HUES6 (cell line): ENCODE results near the gene MAPK13.

ENCODE experiments used
- H3K27ac ChIP-seq: 2 replicates; pipeline ENCODE4 v1.7.0; 2013; ENCODE audit warnings: low read depth, mild to moderate bottlenecking, low read length, inconsistent platforms
- H3K27me3 ChIP-seq: 2 replicates; pipeline ENCODE4 v1.6.1; 2013; ENCODE audit warnings: low read length; ENCODE audit not compliant: control insufficient read depth, insufficient read depth
- H3K36me3 ChIP-seq: 2 replicates; pipeline ENCODE4 v1.6.1; 2013; ENCODE audit warnings: low read length; ENCODE audit not compliant: control insufficient read depth, insufficient read depth
- H3K4me1 ChIP-seq: 2 replicates; pipeline ENCODE4 v1.6.1; 2013; ENCODE audit warnings: low read length; ENCODE audit not compliant: control insufficient read depth, insufficient read depth
- H3K4me3 ChIP-seq: 2 replicates; pipeline ENCODE4 v1.5.1; 2013; ENCODE audit warnings: low read depth, low read length
- H3K9ac ChIP-seq: one replicate; pipeline ENCODE4 v1.6.1; 2013; ENCODE audit warnings: mild to moderate bottlenecking, low read length
- H3K9me3 ChIP-seq: 2 replicates; pipeline ENCODE4 v1.6.1; 2013; ENCODE audit warnings: low read depth, low read length; ENCODE audit not compliant: control insufficient read depth, insufficient read depth

MAPK13 gene

GRCh38 chr6:36160147-36160760 is 29.9 kb downstream of the MAPK13 start:
- H3K27ac ChIP-seq, result no peak overlapping the region
- no peak overlapping the region for H3K9ac ChIP-seq
- no peaks in the 10 kb centered on the region for H3K27me3 ChIP-seq
- H3K4me3 ChIP-seq, result no peak overlapping the region
- H3K4me1 ChIP-seq, result no peaks in the 10 kb centered on the region
- no peaks in the 10 kb centered on the region for H3K36me3 ChIP-seq
- peaks cover 15% of the 10 kb centered on the region for H3K9me3 ChIP-seq

GRCh38 chr6:36169023-36170007 is 39.0 kb downstream of the MAPK13 start:
- no peak overlapping the region for H3K4me3 ChIP-seq

GRCh38 chr6:36170704-36171103 is 40.4 kb downstream of the MAPK13 start:
- Histone ChIP-seq H3K9me3 (no peaks in the 10 kb centered on the region), H3K9ac (no peak overlapping the region), H3K27ac (no peak overlapping the region), H3K4me1 (no peaks in the 10 kb centered on the region), H3K4me3 (no peak overlapping the region), H3K36me3 (no peaks in the 10 kb centered on the region), H3K27me3 (no peaks in the 10 kb centered on the region)

More at GRCh38 chr6:36169023-36170007, 39.0 kb downstream of the MAPK13 start:
- Histone ChIP-seq H3K27me3 (no peaks in the 10 kb centered on the region), H3K9ac (no peak overlapping the region), H3K9me3 (no peaks in the 10 kb centered on the region), H3K27ac (no peak overlapping the region), H3K4me1 (no peaks in the 10 kb centered on the region), H3K36me3 (no peaks in the 10 kb centered on the region)

- no peaks in the 10 kb centered on the region for H3K36me3 ChIP-seq
- no peak overlapping the region for H3K4me3 ChIP-seq
- no peaks in the 10 kb centered on the region for H3K4me1 ChIP-seq
- no peak overlapping the region for H3K27ac ChIP-seq
- H3K9ac ChIP-seq, result no peak overlapping the region
- H3K9me3 ChIP-seq, result no peaks in the 10 kb centered on the region
- H3K27me3 ChIP-seq, result no peaks in the 10 kb centered on the region
These were observed 41.3 kb downstream of the MAPK13 start for GRCh38 chr6:36171573-36171972.

- no peak overlapping the region for H3K9ac ChIP-seq
- H3K27me3 ChIP-seq, result no peaks in the 10 kb centered on the region
- no peak overlapping the region for H3K4me3 ChIP-seq
- peaks cover 6% of the 10 kb centered on the region; the same call in 1 of the 2 replicates for H3K9me3 ChIP-seq
- H3K36me3 ChIP-seq, result no peaks in the 10 kb centered on the region
- H3K27ac ChIP-seq, result no peak overlapping the region
- no peaks in the 10 kb centered on the region for H3K4me1 ChIP-seq
These were observed 46.9 kb downstream of the MAPK13 start for GRCh38 chr6:36177166-36177565.

- Histone ChIP-seq H3K9ac (no peak overlapping the region), H3K9me3 (peaks cover 6% of the 10 kb centered on the region; the same call in 1 of the 2 replicates), H3K36me3 (no peaks in the 10 kb centered on the region), H3K27me3 (no peaks in the 10 kb centered on the region), H3K4me1 (no peaks in the 10 kb centered on the region), H3K4me3 (no peak overlapping the region), H3K27ac (no peak overlapping the region)
These were observed 48.2 kb downstream of the MAPK13 start for GRCh38 chr6:36178544-36178943.

- no peak overlapping the region for H3K27ac ChIP-seq
- H3K9ac ChIP-seq, result no peak overlapping the region
- H3K4me1 ChIP-seq, result no peaks in the 10 kb centered on the region
- peaks cover 6% of the 10 kb centered on the region; the same call in 1 of the 2 replicates for H3K9me3 ChIP-seq
- no peaks in the 10 kb centered on the region for H3K27me3 ChIP-seq
- H3K36me3 ChIP-seq, result no peaks in the 10 kb centered on the region
- no peak overlapping the region for H3K4me3 ChIP-seq
These were observed 49.8 kb downstream of the MAPK13 start for GRCh38 chr6:36180126-36180525.

GRCh38 chr6:36184311-36184710 is 54.0 kb downstream of the MAPK13 start:
- no peaks in the 10 kb centered on the region for H3K9me3 ChIP-seq

GRCh38 chr6:36186199-36186598 is 55.9 kb downstream of the MAPK13 start:
- Histone ChIP-seq H3K9ac (no peak overlapping the region), H3K27ac (no peak overlapping the region), H3K4me1 (no peaks in the 10 kb centered on the region), H3K27me3 (no peaks in the 10 kb centered on the region; the same call in 1 of the 2 replicates), H3K4me3 (no peak overlapping the region), H3K36me3 (no peaks in the 10 kb centered on the region), H3K9me3 (no peaks in the 10 kb centered on the region)

More at GRCh38 chr6:36184311-36184710, 54.0 kb downstream of the MAPK13 start:
- H3K4me1 ChIP-seq, result no peaks in the 10 kb centered on the region
- H3K27ac ChIP-seq, result no peak overlapping the region
- H3K9ac ChIP-seq, result no peak overlapping the region
- no peaks in the 10 kb centered on the region for H3K27me3 ChIP-seq
- H3K4me3 ChIP-seq, result no peak overlapping the region
- H3K36me3 ChIP-seq, result no peaks in the 10 kb centered on the region

- Histone ChIP-seq H3K27ac (no peak overlapping the region), H3K9me3 (no peaks in the 10 kb centered on the region), H3K9ac (no peak overlapping the region), H3K4me3 (no peak overlapping the region), H3K36me3 (no peaks in the 10 kb centered on the region), H3K4me1 (no peaks in the 10 kb centered on the region), H3K27me3 (no peaks in the 10 kb centered on the region; the same call in 1 of the 2 replicates)
These were observed 57.1 kb downstream of the MAPK13 start for GRCh38 chr6:36187446-36187845.
